ENCODE results near the gene MAP4K2. TPM values are rescaled to one million over a fixed set of nuclear protein-coding genes. Genes with fewer than 3 reads are reported as not detected.
"Not testable (repeated sequence)": the region's sequence is repeated elsewhere in the genome, so short reads cannot be mapped to it uniquely, and the experiment has no call there.

MAP4K2 gene
- total RNA-seq, 1 donor from 2014 or later: 23.1 TPM

- DNase-seq (ENCODE audit: low spot score): no peak
Measured at GRCh38 chr11:64838600-64839334, 35.8 kb upstream of the MAP4K2 start.

GRCh38 chr11:64837887-64838351 is 34.9 kb upstream of the MAP4K2 start:
- no peak for DNase-seq (ENCODE audit: low spot score)

GRCh38 chr11:64836448-64837072 is 33.5 kb upstream of the MAP4K2 start:
- no peak for DNase-seq (ENCODE audit: low spot score)

- DNase-seq (ENCODE audit: low spot score): no peak
Measured at GRCh38 chr11:64835616-64836447, 32.8 kb upstream of the MAP4K2 start.

GRCh38 chr11:64834723-64835615 is 32.0 kb upstream of the MAP4K2 start:
- DNase-seq (ENCODE audit: low spot score): no peak

- DNase-seq (ENCODE audit: low spot score): no peak
Measured at GRCh38 chr11:64834031-64834722, 31.2 kb upstream of the MAP4K2 start.

GRCh38 chr11:64833509-64833908 is 30.5 kb upstream of the MAP4K2 start:
- DNase-seq (ENCODE audit: low spot score): no peak

- DNase-seq (ENCODE audit: low spot score): no peak
Measured at GRCh38 chr11:64833198-64833502, 30.1 kb upstream of the MAP4K2 start.

- DNase-seq (ENCODE audit: low spot score): no peak
Measured at GRCh38 chr11:64832467-64833197, 29.6 kb upstream of the MAP4K2 start.

- no peak for DNase-seq (ENCODE audit: low spot score)
Measured at GRCh38 chr11:64831411-64831891, 28.4 kb upstream of the MAP4K2 start.

- no peak for DNase-seq (ENCODE audit: low spot score)
Measured at GRCh38 chr11:64829536-64830251, 26.7 kb upstream of the MAP4K2 start.

- DNase-seq (ENCODE audit: low spot score): no peak
Measured at GRCh38 chr11:64827451-64827839, 24.4 kb upstream of the MAP4K2 start.

- DNase-seq (ENCODE audit: low spot score): no peak
Measured at GRCh38 chr11:64826578-64827450, 23.8 kb upstream of the MAP4K2 start.

GRCh38 chr11:64826062-64826461 is 23.0 kb upstream of the MAP4K2 start:
- no peak for DNase-seq (ENCODE audit: low spot score)

- DNase-seq (ENCODE audit: low spot score): no peak
Measured at GRCh38 chr11:64823568-64824119, 20.6 kb upstream of the MAP4K2 start.

GRCh38 chr11:64817476-64817875 is 14.5 kb upstream of the MAP4K2 start:
- no peak for DNase-seq (ENCODE audit: low spot score)

- DNase-seq (ENCODE audit: low spot score): not testable (repeated sequence)
Measured at GRCh38 chr11:64815433-64815832, 12.4 kb upstream of the MAP4K2 start.

GRCh38 chr11:64814712-64815187 is 11.7 kb upstream of the MAP4K2 start:
- no peak for DNase-seq (ENCODE audit: low spot score)
